Heart left ventricle (tissue), 16 donors: ENCODE data around the gene DEK. TPM values are rescaled to one million over a fixed set of nuclear protein-coding genes. Genes with fewer than 3 reads are reported as not detected.
A peak's percentile ranks its signal among the peaks of the same experiment; 100 is the strongest.

Source experiments
- ATAC-seq, 4 donors: fragments of 200-7000 bp; cut with Tn5 transposase; one replicate each; pipeline ENCODE4 v1.9.1; 2020 to 2022; ENCODE audit warnings: moderate library complexity in 4 of 4, mild to moderate bottlenecking in 3 of 4, moderate number of reproducible peaks in 1 of 4
- DNase-seq, 5 donors: peaks; one replicate each; pipeline ENCODE4 v3.0.0-alpha.2; 2020
- H3K27ac ChIP-seq, 12 donors: fragments of 200-600 bp; sonication (generic) in 4 of 12; one replicate each; pipeline versions ENCODE4 v1.5.0 to v1.8.0; 2016 to 2022; ENCODE audit warnings: mild to moderate bottlenecking in 2 of 12
- H3K27me3 ChIP-seq, 9 donors: fragments of 200-600 bp; sonication (generic) in 2 of 9; one replicate each; pipeline versions ENCODE4 v1.5.1 to v1.8.0; 2016 to 2022; ENCODE audit warnings: mild to moderate bottlenecking in 3 of 9
- H3K36me3 ChIP-seq, 9 donors: fragments of 200-600 bp; sonication (generic) in 2 of 9; one replicate each; pipeline versions ENCODE4 v1.5.0 to v1.8.0; 2018 to 2022; ENCODE audit warnings: mild to moderate bottlenecking in 2 of 9
- H3K4me1 ChIP-seq, 12 donors: fragments of 200-600 bp; sonication (generic) in 4 of 12; one replicate each; pipeline versions ENCODE4 v1.5.0 to v1.8.0; 2016 to 2022; ENCODE audit warnings: mild to moderate bottlenecking in 3 of 12
- H3K4me3 ChIP-seq, 12 donors: fragments of 200-600 bp; sonication (generic) in 4 of 12; one replicate each; pipeline versions ENCODE4 v1.5.0 to v1.8.0; 2017 to 2022; ENCODE audit warnings: mild to moderate bottlenecking in 9 of 12, moderate library complexity in 4 of 12
- H3K9me3 ChIP-seq, 12 donors: fragments of 200-600 bp; sonication (generic) in 4 of 12; one replicate each; pipeline versions ENCODE4 v1.5.0 to v1.8.0; 2016 to 2022; ENCODE audit warnings: mild to moderate bottlenecking in 1 of 12
- CTCF ChIP-seq, 12 donors: fragments of 200-600 bp; sonication (generic) in 4 of 12; IDR thresholded peaks; one replicate each; pipeline versions ENCODE4 v1.5.0 to v1.8.0; 2018 to 2022; ENCODE audit warnings: antibody characterized with exemption in 12 of 12, mild to moderate bottlenecking in 5 of 12
- POLR2A ChIP-seq, 2 donors: fragments of 450-650 bp; IDR thresholded peaks; one replicate each; pipeline ENCODE4 v1.6.1; 2017; ENCODE audit warnings: antibody characterized with exemption in 2 of 2, mild to moderate bottlenecking in 2 of 2, moderate library complexity in 2 of 2
- WGBS, 4 donors: extraction: QIAGEN DNeasy Blood & Tissue Kit in 2 of 4; methylation state at CpG; one replicate each; pipeline versions ENCODE4 v1.1.5 to v1.1.7; 2013 to 2018; 5-methylcytosine and 5-hydroxymethylcytosine counted together
- intact Hi-C, 10 donors: fragments of 100-400 bp; cut with DNase I; formaldehyde crosslinking; loops; one replicate each; pipeline versions ENCODE4 v1.11.1 to v1.14.2; 2022
- polyA plus RNA-seq, 2 donors: library from polyadenylated mRNA; stranded (reverse); fragments of 200-250 nt; gene quantifications; one replicate each; pipeline ENCODE4 v1.2.3, GENCODE V29; 2013
- total RNA-seq, 9 donors: library from RNA; depleted of rRNA in 2 of 9; stranded (reverse); fragments of >200 nt in 2 of 9; fragmentation: NEBNext Ultra II Directional in 3 of 9; extraction: Animal tissue kit (Norgen Biotek cat#: 25700) in 3 of 9; gene quantifications; one replicate each; pipeline versions ENCODE4 v1.1.0 to v1.2.4, GENCODE V29; 2016 to 2023
- donor health status: ischemic (EF 13 %, LVEDD 7.1; RV severe dilation, severe dysfunction).
- donor health status: healthy with polysubstance abuse.
- donor health status: DM: no; HTN: yes; CAD: no.
- donor health status: DM: no; HTN: no; CAD: no.
- donor health status: ischemic (EF 25% LVEDD 6.9; RV normal size, moderate dysfunction).
- donor health status: ischemic (EF 25% LVEDD 5.7; RV mildly dilated, moderate dysfunction).
- donor health status: healthy.
- donor health status: DM: yes; HTN: yes; CAD: no.
- donor health status: ischemic (EF 35%, LVEDD 5.7; RV mildly dilated, moderate dysfunction).
- donor health status: nonischemic (EF 11% LVEDD 7.7; RV severe dilation, severe dysfunction).
- donor health status: DM: yes; HTN: yes; CAD: no.
- donor health status: PGD.
- donor health status: ischemic (EF 29% LVEDD 5.4; RV normal size, mild dysfunction).
- donor health status: nonischemic (EF 23%, LVEDD 6.1; RV moderate dilation, normal function).

Gene DEK
- total and polyA plus RNA-seq, 11 donors = 20.9 to 83.0 (median 54.3) TPM

GRCh38 chr6:18221288-18221615, 43.1 kb downstream of the DEK start:
- Histone ChIP-seq H3K27me3 (no peaks in the 10 kb centered on the region), H3K9me3 (no peaks in the 10 kb centered on the region), H3K27ac (no peak overlapping the region), H3K36me3 (peaks cover 0 to 80% (median 70%) of the 10 kb centered on the region in 9 donors), H3K4me1 (peaks cover 0 to 10% (median 0%) of the 10 kb centered on the region in 12 donors), H3K4me3 (no peak overlapping the region)
- DNase-seq = no peak
- WGBS, 4 donors = 91 to 94% (median 92%) methylated on average over 4 of the region's 4 CpGs
- ATAC-seq = peak in 1 of 4 donors; percentile 16
- intact Hi-C loops = no loop called here
- TF ChIP-seq POLR2A (IDR thresholded peaks at IDR 0.05) (no peak), CTCF (IDR thresholded peaks at IDR 0.05) (no peak)

GRCh38 chr6:18219591-18219990, 44.7 kb downstream of the DEK start:
- TF ChIP-seq POLR2A (IDR thresholded peaks at IDR 0.05) = no peak
- TF ChIP-seq CTCF (IDR thresholded peaks at IDR 0.05) = no peak
- ATAC-seq (peak; percentile 50 to 62 (median 51)), DNase-seq (no peak)
- Histone ChIP-seq H3K9me3 (no peaks in the 10 kb centered on the region), H3K27me3 (no peaks in the 10 kb centered on the region), H3K36me3 (peaks cover 0 to 80% (median 69%) of the 10 kb centered on the region in 9 donors), H3K4me3 (no peak overlapping the region), H3K4me1 (peaks cover 0 to 15% (median 1%) of the 10 kb centered on the region in 12 donors), H3K27ac (peak overlapping the region in 1 of 12 donors; percentile 11)
- WGBS, 4 donors = 37 to 42% (median 39%) methylated on average over 7 of the region's 7 CpGs
- intact Hi-C loops = no loop called here

- WGBS, 4 donors = 95 to 97% (median 96%) methylated on average over 3 of the region's 3 CpGs
- intact Hi-C loops = no loop called here
- no peaks in the 10 kb centered on the region for H3K27me3 ChIP-seq
- TF ChIP-seq POLR2A (IDR thresholded peaks at IDR 0.05) (no peak), CTCF (IDR thresholded peaks at IDR 0.05) (no peak)
- no peaks in the 10 kb centered on the region for H3K9me3 ChIP-seq
- H3K4me1 ChIP-seq = peaks cover 0 to 15% (median 0%) of the 10 kb centered on the region in 12 donors
- ATAC-seq (no peak), DNase-seq (no peak)
- H3K36me3 ChIP-seq = peaks cover 0 to 78% (median 68%) of the 10 kb centered on the region in 9 donors
- H3K4me3 ChIP-seq = no peak overlapping the region
- H3K27ac ChIP-seq = no peak overlapping the region
These were observed 46.1 kb downstream of the DEK start for GRCh38 chr6:18218233-18218632.

- H3K4me3 ChIP-seq = no peak overlapping the region
- H3K9me3 ChIP-seq = no peaks in the 10 kb centered on the region
- DNase-seq (no peak), ATAC-seq (no peak)
- H3K4me1 ChIP-seq = peaks cover 0 to 15% (median 0%) of the 10 kb centered on the region in 12 donors
- 87 to 96% (median 95%) methylated on average over 7 of the region's 7 CpGs for WGBS, 4 donors
- intact Hi-C loops = no loop called here
- no peaks in the 10 kb centered on the region for H3K27me3 ChIP-seq
- TF ChIP-seq POLR2A (IDR thresholded peaks at IDR 0.05) = no peak
- TF ChIP-seq CTCF (IDR thresholded peaks at IDR 0.05) = no peak
- no peak overlapping the region for H3K27ac ChIP-seq
- peaks cover 0 to 74% (median 64%) of the 10 kb centered on the region in 9 donors for H3K36me3 ChIP-seq
These were observed 47.9 kb downstream of the DEK start for GRCh38 chr6:18216411-18216810.
